Measurements from ENCODE around the gene DPEP2NB. TPM values are rescaled to one million over a fixed set of nuclear protein-coding genes. Genes with fewer than 3 reads are reported as not detected.

DPEP2NB gene
- total RNA-seq, 1 experiment from 2014 or later = not detected

GRCh38 chr16:68049449-68049848 is 33.7 kb upstream of the DPEP2NB start:
- no peaks in the 10 kb centered on the region for H3K27me3 ChIP-seq (ENCODE audit: insufficient read depth, low read length)
- H3K9ac ChIP-seq (ENCODE audit: low read length) = no peak overlapping the region
- peaks cover 8 to 42% of the 10 kb centered on the region in 2 experiments; a peak in 3 of 4 replicates for H3K36me3 ChIP-seq (ENCODE audit: control insufficient read depth in 1 of 2, insufficient read depth in 2 of 2, low read length in 2 of 2)
- no peaks in the 10 kb centered on the region for H4K20me1 ChIP-seq (ENCODE audit: insufficient read depth)
- H3K4me2 ChIP-seq (ENCODE audit: low read length) = no peak overlapping the region
- no peaks in the 10 kb centered on the region for H3K4me1 ChIP-seq (ENCODE audit: control insufficient read depth in 1 of 2, insufficient read depth in 2 of 2, low read length in 2 of 2)
- ChIA-PET CTCF (no interaction called here), RAD21 (ENCODE audit: low non-redundant PET in 1 of 2, low total read pairs in 2 of 2, uncharacterized antibody in 2 of 2, unreplicated experiment in 2 of 2) (no interaction called here), POLR2A (no interaction called here)
- no peak for DNase-seq (ENCODE audit: low read depth, low spot score)
- TF ChIP-seq RAD21 (IDR thresholded peaks at IDR 0.05; ENCODE audit: low read depth) (no peak), REST (IDR thresholded peaks at IDR 0.05; ENCODE audit: low read depth) (no peak), JUND (IDR thresholded peaks at IDR 0.05) (no peak), SIN3A (IDR thresholded peaks at IDR 0.05; ENCODE audit: low read depth) (no peak), CTCF (IDR thresholded peaks at IDR 0.05 in 2 of 3, conservative IDR thresholded peaks at IDR 0.05 in 1 of 3; ENCODE audit: borderline replicate concordance in 1 of 3, insufficient read depth in 1 of 3, low read depth in 2 of 3, low read length in 2 of 3) (no peak), EZH2 (IDR thresholded peaks at IDR 0.05) (no peak), POLR2AphosphoS5 (IDR thresholded peaks at IDR 0.05; ENCODE audit: low read depth, low read length) (no peak), EZH2phosphoT487 (IDR thresholded peaks at IDR 0.05; ENCODE audit: borderline replicate concordance) (no peak), SRF (IDR thresholded peaks at IDR 0.05; ENCODE audit: low read depth) (no peak), ELF1 (IDR thresholded peaks at IDR 0.05; ENCODE audit: borderline replicate concordance, low read depth) (no peak), YY1 (IDR thresholded peaks at IDR 0.05; ENCODE audit: extremely low read depth, insufficient replicate concordance, low read depth, low read length) (no peak), CEBPB (IDR thresholded peaks at IDR 0.05; ENCODE audit: low read depth) (no peak), FOSL1 (IDR thresholded peaks at IDR 0.05; ENCODE audit: low read depth) (no peak)
- TF ChIP-seq, protein P1, sequence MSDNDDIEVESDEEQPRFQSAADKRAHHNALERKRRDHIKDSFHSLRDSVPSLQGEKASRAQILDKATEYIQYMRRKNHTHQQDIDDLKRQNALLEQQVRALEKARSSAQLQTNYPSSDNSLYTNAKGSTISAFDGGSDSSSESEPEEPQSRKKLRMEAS (IDR thresholded peaks at IDR 0.05) = no peak
- TF ChIP-seq, protein P2, sequence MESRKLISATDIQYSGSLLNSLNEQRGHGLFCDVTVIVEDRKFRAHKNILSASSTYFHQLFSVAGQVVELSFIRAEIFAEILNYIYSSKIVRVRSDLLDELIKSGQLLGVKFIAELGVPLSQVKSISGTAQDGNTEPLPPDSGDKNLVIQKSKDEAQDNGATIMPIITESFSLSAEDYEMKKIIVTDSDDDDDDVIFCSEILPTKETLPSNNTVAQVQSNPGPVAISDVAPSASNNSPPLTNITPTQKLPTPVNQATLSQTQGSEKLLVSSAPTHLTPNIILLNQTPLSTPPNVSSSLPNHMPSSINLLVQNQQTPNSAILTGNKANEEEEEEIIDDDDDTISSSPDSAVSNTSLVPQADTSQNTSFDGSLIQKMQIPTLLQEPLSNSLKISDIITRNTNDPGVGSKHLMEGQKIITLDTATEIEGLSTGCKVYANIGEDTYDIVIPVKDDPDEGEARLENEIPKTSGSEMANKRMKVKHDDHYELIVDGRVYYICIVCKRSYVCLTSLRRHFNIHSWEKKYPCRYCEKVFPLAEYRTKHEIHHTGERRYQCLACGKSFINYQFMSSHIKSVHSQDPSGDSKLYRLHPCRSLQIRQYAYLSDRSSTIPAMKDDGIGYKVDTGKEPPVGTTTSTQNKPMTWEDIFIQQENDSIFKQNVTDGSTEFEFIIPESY (IDR thresholded peaks at IDR 0.05; ENCODE audit: extremely low read depth, insufficient replicate concordance, low read length) = no peak
- TF ChIP-seq, protein P3, sequence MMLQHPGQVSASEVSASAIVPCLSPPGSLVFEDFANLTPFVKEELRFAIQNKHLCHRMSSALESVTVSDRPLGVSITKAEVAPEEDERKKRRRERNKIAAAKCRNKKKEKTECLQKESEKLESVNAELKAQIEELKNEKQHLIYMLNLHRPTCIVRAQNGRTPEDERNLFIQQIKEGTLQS (IDR thresholded peaks at IDR 0.05) = no peak
- H3K4me3 ChIP-seq (replicated peaks in 1 of 2; ENCODE audit: low read depth in 1 of 2, low read length in 2 of 2) = no peak overlapping the region
- ATAC-seq = no peak
- H3K9me3 ChIP-seq (ENCODE audit: control insufficient read depth in 1 of 2, insufficient read depth in 1 of 2, low read depth in 1 of 2, low read length in 2 of 2) = no peaks in the 10 kb centered on the region
- BruUV-seq (replicated peaks) = no TSS peak
- H2AFZ ChIP-seq (ENCODE audit: low read depth, low read length, poor library complexity, severe bottlenecking) = no peak overlapping the region
- H3K79me2 ChIP-seq (ENCODE audit: insufficient read depth, low read length) = peaks cover 5% of the 10 kb centered on the region; the same call in 1 of the 2 replicates
- H3K9me2 ChIP-seq (ENCODE audit: insufficient read depth) = no peaks in the 10 kb centered on the region
- no peak overlapping the region for H3K27ac ChIP-seq (ENCODE audit: low read depth, low read length)
- intact Hi-C loops (cut with micrococcal nuclease) = no loop called here

Measured in HCT116 (cell line).